Activated effector memory CD4-positive, alpha-beta T cell treated with anti-CD3 and anti-CD28 coated beads, Interleukin-2, amount 50 U/mL, for 16 hours (primary cell): Measurements from ENCODE around the gene IL17REL.

Experiments used
- DNase-seq: peaks from one replicate; pipeline ENCODE4 v3.0.0-alpha.2; 2020

Gene IL17REL

DNA sequence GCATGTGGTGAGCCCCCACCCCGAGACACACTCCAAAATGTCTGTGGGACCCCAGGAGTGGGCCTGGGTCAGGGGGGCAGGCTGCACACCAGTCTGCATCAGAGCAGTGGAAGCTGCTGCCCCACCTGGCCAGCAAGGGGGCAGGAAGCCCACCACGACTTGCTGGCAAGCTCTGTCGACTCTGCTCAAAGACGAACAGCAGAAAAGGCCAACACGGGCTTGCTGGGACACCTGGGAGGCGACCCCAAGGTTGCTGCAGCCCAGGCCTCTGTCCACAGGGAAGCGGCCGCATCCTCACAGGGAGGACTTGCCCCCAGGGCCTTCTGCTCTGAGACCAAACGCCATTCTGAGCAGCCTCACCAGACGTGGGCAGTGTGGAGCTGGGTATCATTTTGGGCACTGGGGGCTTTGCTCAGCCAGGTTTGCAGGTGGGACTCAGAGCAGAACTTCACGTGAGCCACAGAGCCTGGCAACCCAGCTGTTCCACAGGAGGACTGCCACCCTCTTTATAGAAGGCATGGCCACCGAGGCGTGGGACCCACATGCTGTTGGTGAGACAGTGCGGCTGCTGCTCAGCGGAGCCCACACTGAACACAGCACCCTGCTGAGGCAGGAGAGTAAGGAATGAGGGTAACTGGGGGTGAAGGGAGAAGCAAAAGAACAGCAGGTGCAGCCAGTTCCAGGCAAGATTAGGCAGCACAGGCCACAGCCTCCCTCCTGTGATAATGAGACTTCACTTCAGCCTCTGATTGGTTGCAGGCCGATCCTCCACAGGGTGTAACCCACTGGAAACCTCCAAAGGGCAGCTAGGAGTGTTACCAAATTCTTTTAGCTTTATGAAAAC, 11.0 kb downstream of the IL17REL start:
- peak; percentile 58 for DNase-seq

- DNase-seq = peak; percentile 57
Measured at GRCh38 chr22:50000587-50001387, 11.8 kb downstream of the IL17REL start.

GRCh38 chr22:49999946-50000586, 12.5 kb downstream of the IL17REL start:
- DNase-seq = peak; percentile 57

- peak; percentile 76 for DNase-seq
Measured at GRCh38 chr22:49999063-49999945, 13.3 kb downstream of the IL17REL start.

DNA sequence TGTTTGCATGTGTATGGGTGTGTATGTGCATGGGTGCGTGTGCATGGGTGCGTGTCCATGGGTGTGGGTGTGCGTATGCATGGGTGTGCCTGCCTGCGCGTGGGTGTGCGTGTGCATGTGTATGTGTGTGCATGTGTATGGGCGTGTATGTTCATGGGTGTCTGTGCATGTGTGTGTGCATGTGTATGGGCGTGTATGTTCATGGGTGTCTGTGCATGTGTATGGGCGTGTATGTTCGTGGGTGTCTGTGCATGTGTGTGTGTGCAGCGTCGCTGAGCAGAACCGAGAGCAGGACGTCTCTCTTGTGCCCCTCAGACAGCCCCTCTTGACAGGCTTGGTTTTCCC, 13.9 kb downstream of the IL17REL start:
- DNase-seq = peak; percentile 61

GRCh38 chr22:49997932-49998717, 14.4 kb downstream of the IL17REL start:
- peak; percentile 61 for DNase-seq

DNA sequence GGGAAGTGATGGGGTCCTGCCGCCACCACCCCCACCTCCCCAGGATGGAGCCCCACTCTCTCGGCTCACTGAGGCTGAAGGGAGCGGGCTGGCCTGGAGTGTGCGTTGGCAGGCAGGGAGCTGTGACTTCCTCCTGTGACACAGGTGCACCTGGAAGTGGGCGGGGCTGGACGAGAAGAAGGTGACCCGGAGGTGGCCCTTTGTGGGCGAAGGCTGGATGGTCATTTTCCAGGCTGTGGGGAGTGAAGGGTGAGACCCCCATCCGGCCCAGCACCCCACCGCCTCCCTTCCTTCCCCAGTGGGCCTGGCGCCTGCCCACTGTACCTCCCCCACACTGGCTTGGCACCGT, 15.3 kb downstream of the IL17REL start:
- peak; percentile 55 for DNase-seq

DNA sequence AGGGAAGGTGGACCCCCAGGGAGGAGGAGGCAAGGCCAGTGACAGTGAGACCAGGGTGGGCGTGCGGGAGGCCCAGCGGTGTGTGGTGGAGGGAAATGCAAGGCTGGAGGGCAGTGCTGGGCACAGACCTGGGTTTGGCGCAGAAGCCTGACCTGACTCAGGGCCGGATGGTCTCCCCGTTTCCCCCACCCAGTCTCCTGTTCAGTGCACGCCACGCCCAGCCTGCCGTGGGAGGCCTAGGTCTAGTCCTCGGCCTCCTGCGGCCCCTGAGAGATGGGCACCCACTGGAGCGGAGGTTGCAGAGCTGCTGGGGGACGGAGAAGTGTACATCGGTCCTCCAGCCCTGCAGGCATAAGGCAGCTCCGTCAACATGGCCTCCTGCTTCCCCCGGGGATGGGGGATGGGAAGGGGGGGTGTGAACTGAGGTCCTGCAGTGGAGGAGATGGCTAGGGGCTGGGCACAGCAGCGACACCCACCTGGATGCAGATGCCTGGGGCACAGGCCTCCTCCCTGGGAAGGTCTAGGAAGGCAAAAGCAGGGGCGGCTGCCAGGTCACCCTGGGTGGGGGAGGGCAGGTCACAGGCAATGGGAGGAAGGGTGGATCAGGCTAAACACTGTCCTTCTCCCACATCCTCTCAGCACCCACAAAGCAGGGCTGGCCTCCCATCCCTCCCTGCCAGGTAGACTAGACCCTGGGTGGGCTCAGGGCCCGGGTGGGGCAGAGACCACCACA, 15.9 kb downstream of the IL17REL start:
- peak; percentile 56 for DNase-seq

- peak; percentile 33 for DNase-seq
Measured at GRCh38 chr22:49996119-49996517, 16.4 kb downstream of the IL17REL start.

- peak; percentile 58 for DNase-seq
Measured at GRCh38 chr22:49995361-49996118, 17.0 kb downstream of the IL17REL start.

DNA sequence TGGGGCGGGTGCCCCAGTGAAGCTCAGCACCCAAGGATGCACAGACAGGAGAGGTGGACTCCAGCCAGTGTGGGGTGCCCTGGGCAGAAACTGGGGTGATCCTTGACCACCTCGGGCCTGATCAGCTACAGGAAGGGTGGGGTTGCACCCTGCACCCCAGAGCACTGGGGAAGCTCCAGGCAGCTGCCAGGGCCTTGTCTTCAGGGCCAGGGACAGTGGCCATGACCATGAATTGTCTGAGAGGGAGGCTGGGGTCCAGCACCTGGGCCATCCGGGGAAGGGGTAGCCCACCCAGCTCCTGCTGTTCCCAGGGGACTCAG, 17.6 kb downstream of the IL17REL start:
- DNase-seq = no peak

- DNase-seq = peak; percentile 58
Measured at GRCh38 chr22:49994361-49995040, 18.1 kb downstream of the IL17REL start.

- DNase-seq = peak; percentile 61
Measured at GRCh38 chr22:49993649-49994360, 18.8 kb downstream of the IL17REL start.

GRCh38 chr22:49992921-49993648, 19.5 kb downstream of the IL17REL start:
- peak; percentile 89 for DNase-seq

- DNase-seq = peak; percentile 36
Measured at GRCh38 chr22:49991907-49992533, 20.5 kb downstream of the IL17REL start.

DNA sequence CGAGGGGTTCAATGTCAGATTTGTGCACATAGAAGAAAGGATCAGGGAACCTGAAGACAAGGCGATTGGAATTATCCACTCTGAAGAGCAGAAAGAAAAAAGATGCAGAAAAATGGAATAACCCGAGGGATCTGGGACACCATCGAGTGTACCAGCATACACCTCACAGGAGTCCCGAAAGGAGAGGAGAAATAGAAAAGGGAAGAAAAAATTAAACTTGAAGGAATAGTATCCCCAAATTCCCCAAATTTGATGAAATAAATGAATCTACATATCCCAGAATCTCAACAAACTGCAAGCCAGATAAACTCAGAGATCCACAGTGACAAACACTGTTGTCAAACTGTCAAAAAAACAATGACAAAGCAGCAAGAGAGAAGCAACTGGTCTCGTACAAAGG, 21.4 kb downstream of the IL17REL start:
- DNase-seq = no peak

- DNase-seq = peak; percentile 21
Measured at GRCh38 chr22:49989826-49990225, 22.7 kb downstream of the IL17REL start.

GRCh38 chr22:49986325-49986724, 26.2 kb downstream of the IL17REL start:
- no peak for DNase-seq
